HEK293T (cell line): Measurements from ENCODE around the gene RNF152.
A peak's percentile ranks its signal among the peaks of the same experiment; 100 is the strongest.

ENCODE experiments used
- CTCF ChIA-PET: fragments of 350-600 bp; formaldehyde crosslinking; extraction: SDS; loops from one replicate; lab custom pipeline; 2021; ENCODE audit warnings: antibody characterized with exemption, inconsistent platforms; lab: Yijun Ruan, JAX
- POLR2A ChIA-PET: fragments of 350-600 bp; formaldehyde crosslinking; extraction: SDS; loops from one replicate; lab custom pipeline; 2020; ENCODE audit warnings: antibody characterized with exemption, inconsistent platforms; lab: Yijun Ruan, JAX
- DNase-seq: peaks from one replicate; pipeline ENCODE4 v3.0.0; 2012; ENCODE audit warnings: mixed read lengths; ENCODE audit errors: extremely low spot score
- ARNT ChIP-seq: fragments of 450-650 bp; IDR thresholded peaks from 2 replicates; pipeline ENCODE4 v1.6.1; 2017; ENCODE audit warnings: mild to moderate bottlenecking
- BHLHE40 ChIP-seq: fragments of 450-650 bp; IDR thresholded peaks from 2 replicates; pipeline ENCODE4 v1.6.1; 2016; ENCODE audit warnings: mild to moderate bottlenecking, moderate library complexity, borderline replicate concordance
- CTBP1 ChIP-seq: fragments of 450-650 bp; IDR thresholded peaks from 2 replicates; pipeline ENCODE4 v1.6.1; 2016; ENCODE audit warnings: borderline replicate concordance
- ELF4 ChIP-seq: fragments of 450-650 bp; IDR thresholded peaks from 2 replicates; pipeline ENCODE4 v1.6.1; 2017; ENCODE audit warnings: antibody characterized with exemption
- FOXA1 ChIP-seq: fragments of 450-650 bp; IDR thresholded peaks from 2 replicates; pipeline ENCODE4 v1.6.1; 2016; ENCODE audit warnings: mild to moderate bottlenecking
- FOXK2 ChIP-seq: fragments of 450-650 bp; IDR thresholded peaks from 2 replicates; pipeline ENCODE4 v1.6.1; 2016; ENCODE audit warnings: mild to moderate bottlenecking
- FOXM1 ChIP-seq: fragments of 450-650 bp; IDR thresholded peaks from 2 replicates; pipeline ENCODE4 v1.6.1; 2017; ENCODE audit warnings: mild to moderate bottlenecking, borderline replicate concordance
- HDGF ChIP-seq: fragments of 450-650 bp; IDR thresholded peaks from 2 replicates; pipeline ENCODE4 v1.6.1; 2017; ENCODE audit warnings: antibody characterized with exemption, borderline replicate concordance
- L3MBTL2 ChIP-seq: fragments of 450-650 bp; conservative IDR thresholded peaks from 2 replicates; pipeline ENCODE4 v1.6.1; 2016; ENCODE audit warnings: mild to moderate bottlenecking
- LEF1 ChIP-seq: fragments of 450-650 bp; IDR thresholded peaks from 2 replicates; pipeline ENCODE4 v1.6.1; 2017; ENCODE audit warnings: mild to moderate bottlenecking, borderline replicate concordance
- NFRKB ChIP-seq: fragments of 450-650 bp; IDR thresholded peaks from 2 replicates; pipeline ENCODE4 v1.6.1; 2016; ENCODE audit warnings: mild to moderate bottlenecking, moderate library complexity
- SP1 ChIP-seq: fragments of 450-650 bp; IDR thresholded peaks from 2 replicates; pipeline ENCODE4 v1.6.1; 2017
- SUZ12 ChIP-seq: fragments of 450-650 bp; IDR thresholded peaks from 2 replicates; pipeline ENCODE4 v1.6.1; 2016; ENCODE audit warnings: mild to moderate bottlenecking
- TARDBP ChIP-seq: fragments of 450-650 bp; IDR thresholded peaks from 2 replicates; pipeline ENCODE4 v1.6.1; 2016
- ZNF384 ChIP-seq: fragments of 450-650 bp; IDR thresholded peaks from 2 replicates; pipeline ENCODE4 v1.6.1; 2016
- TF ChIP-seq, protein P1 (sequence below): fragments of 450-650 bp; IDR thresholded peaks from 2 replicates; pipeline ENCODE4 v1.6.1; 2016

The RNF152 gene, protein sequence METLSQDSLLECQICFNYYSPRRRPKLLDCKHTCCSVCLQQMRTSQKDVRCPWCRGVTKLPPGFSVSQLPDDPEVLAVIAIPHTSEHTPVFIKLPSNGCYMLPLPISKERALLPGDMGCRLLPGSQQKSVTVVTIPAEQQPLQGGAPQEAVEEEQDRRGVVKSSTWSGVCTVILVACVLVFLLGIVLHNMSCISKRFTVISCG

DNA sequence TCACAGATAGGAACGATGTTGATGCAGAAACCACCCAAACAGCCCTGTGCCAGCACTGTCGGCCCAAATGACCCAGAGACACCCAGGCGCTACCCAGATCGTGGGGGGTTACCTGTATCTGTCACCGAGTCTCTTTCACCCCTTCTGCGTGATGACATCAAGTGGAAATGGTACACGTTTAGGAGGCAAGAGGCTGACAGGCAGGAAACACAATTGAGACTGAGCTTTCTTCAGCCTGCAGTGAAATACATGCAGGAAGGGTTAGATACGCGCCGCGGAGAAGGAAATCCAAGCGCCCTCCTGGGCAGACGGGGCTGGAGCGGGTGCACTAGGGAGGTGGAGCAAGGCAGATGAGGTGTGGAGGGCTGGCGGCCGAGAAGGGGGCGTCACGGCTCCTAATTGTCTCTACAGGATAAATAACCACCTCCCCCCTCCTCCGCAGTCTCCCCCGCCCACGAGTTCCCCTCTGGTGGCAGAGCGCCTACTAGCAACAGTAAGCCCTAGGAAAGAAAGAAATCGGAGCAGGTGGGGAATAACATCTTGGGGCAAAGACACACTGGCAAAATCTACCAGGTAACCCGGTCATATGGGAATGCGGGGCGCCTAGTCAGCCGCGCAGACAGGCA lies at the start of gene RNF152:
Gene RNF152 (minus strand): TSS at position 325 of the 626 bp plus-strand sequence. CDS start 76,544 bp downstream, outside the sequence.
- POLR2A ChIA-PET = no interaction called here
- peak; percentile 26 for DNase-seq
- no peak for TF ChIP-seq L3MBTL2
- TF ChIP-seq FOXM1 = no peak
- no peak for TF ChIP-seq SUZ12
- no peak for TF ChIP-seq CTBP1
- TF ChIP-seq LEF1 = no peak
- no peak for TF ChIP-seq FOXK2
- CTCF ChIA-PET = no interaction called here

DNA sequence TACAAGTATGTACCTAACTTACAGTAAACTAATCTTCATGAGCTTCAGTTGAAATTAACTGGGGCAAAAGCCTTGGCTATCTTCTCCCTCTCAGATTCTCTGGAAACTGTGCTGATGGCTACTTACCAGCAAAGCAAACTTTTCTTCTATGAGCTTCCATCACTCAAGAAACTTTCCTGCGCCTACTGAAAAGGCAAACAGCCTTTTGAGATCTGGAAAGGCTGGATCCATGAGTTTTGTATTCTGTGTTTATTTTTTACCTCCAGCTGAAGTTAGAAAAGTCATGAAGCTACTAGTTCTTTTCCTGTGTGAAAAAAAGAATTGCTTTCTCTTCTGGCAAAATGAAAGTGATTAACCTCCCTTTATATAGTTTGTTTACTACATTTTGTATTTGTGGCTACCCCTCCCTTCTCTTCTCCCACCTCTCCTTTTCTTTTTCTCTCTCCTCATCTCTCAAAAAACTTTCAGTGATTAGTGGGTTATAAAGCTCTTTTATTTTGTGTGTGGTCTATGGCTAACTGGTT lies 49.2 kb upstream of the RNF152 start:
- POLR2A ChIA-PET = no interaction called here
- CTCF ChIA-PET = no interaction called here
- TF ChIP-seq ARNT (no peak), NFRKB (no peak), HDGF (no peak), SP1 (no peak), CTBP1 (no peak), SUZ12 (no peak), FOXM1 (no peak), TARDBP (no peak), FOXA1 (no peak)
- DNase-seq = no peak

- no peak for DNase-seq
- ChIA-PET POLR2A (no interaction called here), CTCF (no interaction called here)
- TF ChIP-seq BHLHE40 (no peak), SP1 (no peak), HDGF (no peak), NFRKB (no peak), FOXA1 (no peak), FOXM1 (no peak), TARDBP (no peak), SUZ12 (no peak), ZNF384 (no peak), ELF4 (no peak), FOXK2 (no peak), LEF1 (no peak), ARNT (no peak), L3MBTL2 (no peak)
- TF ChIP-seq, protein P1, sequence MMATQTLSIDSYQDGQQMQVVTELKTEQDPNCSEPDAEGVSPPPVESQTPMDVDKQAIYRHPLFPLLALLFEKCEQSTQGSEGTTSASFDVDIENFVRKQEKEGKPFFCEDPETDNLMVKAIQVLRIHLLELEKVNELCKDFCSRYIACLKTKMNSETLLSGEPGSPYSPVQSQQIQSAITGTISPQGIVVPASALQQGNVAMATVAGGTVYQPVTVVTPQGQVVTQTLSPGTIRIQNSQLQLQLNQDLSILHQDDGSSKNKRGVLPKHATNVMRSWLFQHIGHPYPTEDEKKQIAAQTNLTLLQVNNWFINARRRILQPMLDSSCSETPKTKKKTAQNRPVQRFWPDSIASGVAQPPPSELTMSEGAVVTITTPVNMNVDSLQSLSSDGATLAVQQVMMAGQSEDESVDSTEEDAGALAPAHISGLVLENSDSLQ = no peak
These were observed 46.4 kb upstream of the RNF152 start for GRCh38 chr18:61939046-61939674.

DNA sequence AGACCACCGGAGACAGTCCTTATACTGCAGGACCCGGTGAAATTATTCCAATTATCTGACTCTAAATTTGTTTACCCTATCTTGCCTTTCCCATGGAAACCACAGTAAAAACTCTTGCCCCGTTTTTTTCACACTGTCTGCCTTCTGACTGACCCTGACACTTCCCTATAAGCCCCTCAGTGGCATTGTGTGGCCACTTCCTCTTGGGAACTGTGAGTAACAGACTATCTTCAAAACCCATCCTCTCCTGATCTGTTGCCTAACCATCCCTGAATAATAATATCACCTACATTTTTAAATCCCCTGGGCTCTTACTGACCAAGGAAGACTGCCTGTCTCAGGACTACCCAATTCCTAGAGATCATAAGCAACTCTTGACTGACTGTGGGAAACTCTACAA lies 42.6 kb upstream of the RNF152 start:
- CTCF ChIA-PET = no interaction called here
- POLR2A ChIA-PET = no interaction called here
- no peak for DNase-seq
- no peak for TF ChIP-seq CTBP1
- no peak for TF ChIP-seq ELF4
- no peak for TF ChIP-seq SP1
- no peak for TF ChIP-seq ZNF384
- TF ChIP-seq NFRKB = no peak
- TF ChIP-seq SUZ12 = no peak
- no peak for TF ChIP-seq L3MBTL2
- no peak for TF ChIP-seq BHLHE40
- TF ChIP-seq HDGF = no peak
- no peak for TF ChIP-seq FOXK2
- TF ChIP-seq FOXA1 = no peak
- no peak for TF ChIP-seq LEF1
- TF ChIP-seq, protein P1 = no peak
- TF ChIP-seq TARDBP = no peak
- no peak for TF ChIP-seq ARNT
- TF ChIP-seq FOXM1 = no peak

DNA sequence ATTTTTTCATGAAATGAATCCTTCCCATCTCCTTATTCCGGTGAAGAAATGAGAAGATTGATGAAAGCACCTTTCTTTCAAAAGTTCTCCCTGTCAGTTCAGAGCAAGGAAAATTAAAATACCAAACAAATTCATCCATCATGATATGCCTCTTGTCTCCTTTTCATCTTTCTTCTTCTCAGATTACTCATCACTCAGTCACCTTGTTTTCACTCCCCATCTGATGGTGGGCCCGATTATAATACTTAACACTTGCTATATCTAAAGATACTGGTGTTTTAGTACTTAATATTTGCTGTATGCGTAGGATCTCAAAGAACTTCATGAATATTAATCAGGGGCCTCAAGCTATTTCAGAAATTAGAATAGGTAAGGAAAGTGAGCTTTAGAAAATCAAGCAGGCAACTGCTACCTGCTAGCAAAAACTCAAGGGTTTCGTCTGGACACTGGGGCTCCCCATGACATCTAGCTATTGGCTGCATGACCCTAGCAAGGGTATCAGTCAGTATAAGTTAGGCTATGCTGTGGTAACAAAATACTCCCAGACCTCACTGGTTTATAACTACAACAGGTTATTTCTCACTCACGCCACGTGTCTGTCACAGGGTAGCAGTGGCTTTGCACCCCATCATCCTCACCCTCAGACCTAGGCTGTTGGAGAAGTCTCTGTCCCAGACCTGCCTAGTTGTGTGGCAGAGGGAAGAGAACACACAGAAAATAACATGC lies 39.0 kb upstream of the RNF152 start:
- POLR2A ChIA-PET = no interaction called here
- CTCF ChIA-PET = no interaction called here
- TF ChIP-seq L3MBTL2 (no peak), LEF1 (no peak), HDGF (no peak), ELF4 (no peak), FOXM1 (no peak), CTBP1 (no peak), BHLHE40 (no peak), NFRKB (no peak), ZNF384 (no peak), FOXK2 (no peak), SP1 (no peak), TARDBP (no peak), SUZ12 (no peak)
- TF ChIP-seq, protein P1 = no peak
- no peak for DNase-seq
